Measurements from ENCODE around the gene TAX1BP3. TPM values are rescaled to one million over a fixed set of nuclear protein-coding genes. Genes with fewer than 3 reads are reported as not detected.
A peak's percentile ranks its signal among the peaks of the same experiment; 100 is the strongest.

Gene TAX1BP3
- total RNA-seq, 2 experiments from 2014 or later: 19.5 to 27.9 TPM

DNA sequence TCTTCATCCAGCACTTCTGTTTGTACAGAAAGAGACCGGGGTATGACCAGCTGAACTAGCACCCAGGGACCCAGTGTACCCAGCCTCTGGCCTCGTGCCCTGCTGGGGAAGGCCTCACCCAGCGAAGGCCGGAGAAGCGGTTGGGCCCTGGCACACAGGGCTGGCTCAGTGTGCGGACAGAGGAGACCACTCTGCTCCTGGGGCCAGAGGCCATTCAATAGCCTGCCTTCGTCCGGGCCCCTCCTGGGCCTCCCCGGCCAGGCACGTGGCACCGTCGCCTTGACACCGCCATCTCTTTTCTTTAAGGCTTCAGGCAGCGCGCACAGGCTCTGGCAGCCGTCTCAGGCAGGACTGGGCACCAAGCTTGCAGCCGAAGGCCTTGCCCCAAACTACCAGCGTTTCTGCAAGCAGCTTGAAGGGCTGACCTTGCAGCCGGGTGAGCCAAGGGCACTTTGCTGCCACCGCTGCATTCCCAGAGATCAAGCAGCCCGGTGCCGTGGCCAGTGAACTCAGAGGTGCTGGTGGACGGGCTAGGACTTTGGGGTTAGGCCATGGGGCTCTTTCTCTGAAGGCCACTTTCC lies 8.0 kb downstream of the TAX1BP3 start:
- no peaks in the 10 kb centered on the region for H3K27me3 Mint-ChIP-seq
- ATAC-seq (no peak), DNase-seq (no peak)
- CTCF ChIA-PET: no interaction called here
- no peak overlapping the region for H3K27ac Mint-ChIP-seq
- no peaks in the 10 kb centered on the region for H3K9me3 Mint-ChIP-seq (ENCODE audit: low read depth)
- no peaks in the 10 kb centered on the region for H3K36me3 Mint-ChIP-seq
- no peaks in the 10 kb centered on the region for H3K4me1 Mint-ChIP-seq
- no peak overlapping the region for H3K4me3 Mint-ChIP-seq

DNA sequence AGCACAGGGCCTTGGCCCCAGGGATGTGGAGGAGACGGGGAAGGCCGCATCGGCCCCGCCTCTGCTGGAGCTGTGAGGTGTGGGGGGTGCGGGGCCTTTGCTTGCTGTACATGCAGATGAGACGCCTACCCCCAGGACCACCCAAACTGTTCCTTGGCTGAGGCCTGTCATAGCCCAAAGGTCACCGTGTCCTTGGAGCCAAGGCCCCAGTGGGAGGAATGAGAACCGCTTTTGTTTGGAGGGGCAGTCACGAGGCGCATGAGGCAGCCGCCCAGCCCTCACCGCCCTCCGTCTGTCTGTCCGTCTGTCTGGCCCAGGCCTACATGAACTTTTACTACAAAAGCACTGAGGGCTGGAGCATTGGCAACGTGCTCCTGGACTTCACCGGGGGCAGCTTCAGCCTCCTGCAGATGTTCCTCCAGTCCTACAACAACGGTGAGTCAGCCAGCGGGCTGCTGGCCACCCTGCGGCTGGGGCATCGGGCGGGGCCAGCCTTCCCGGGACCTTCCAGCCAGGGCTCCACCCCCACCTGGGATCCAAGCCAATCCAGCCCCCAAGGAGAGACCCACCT lies 8.8 kb downstream of the TAX1BP3 start:
- H3K9me3 Mint-ChIP-seq (ENCODE audit: low read depth): no peaks in the 10 kb centered on the region
- H3K36me3 Mint-ChIP-seq: no peaks in the 10 kb centered on the region
- H3K4me3 Mint-ChIP-seq: no peak overlapping the region
- CTCF ChIA-PET: interaction anchor here (1.6 kb wide), 1 partner anchor 78 kb away, joined by 4 read pairs; no protein-coding TSS in a partner anchor
- H3K4me1 Mint-ChIP-seq: no peaks in the 10 kb centered on the region
- ATAC-seq: no peak
- DNase-seq: no peak
- H3K27ac Mint-ChIP-seq: no peak overlapping the region
- H3K27me3 Mint-ChIP-seq: no peaks in the 10 kb centered on the region

DNA sequence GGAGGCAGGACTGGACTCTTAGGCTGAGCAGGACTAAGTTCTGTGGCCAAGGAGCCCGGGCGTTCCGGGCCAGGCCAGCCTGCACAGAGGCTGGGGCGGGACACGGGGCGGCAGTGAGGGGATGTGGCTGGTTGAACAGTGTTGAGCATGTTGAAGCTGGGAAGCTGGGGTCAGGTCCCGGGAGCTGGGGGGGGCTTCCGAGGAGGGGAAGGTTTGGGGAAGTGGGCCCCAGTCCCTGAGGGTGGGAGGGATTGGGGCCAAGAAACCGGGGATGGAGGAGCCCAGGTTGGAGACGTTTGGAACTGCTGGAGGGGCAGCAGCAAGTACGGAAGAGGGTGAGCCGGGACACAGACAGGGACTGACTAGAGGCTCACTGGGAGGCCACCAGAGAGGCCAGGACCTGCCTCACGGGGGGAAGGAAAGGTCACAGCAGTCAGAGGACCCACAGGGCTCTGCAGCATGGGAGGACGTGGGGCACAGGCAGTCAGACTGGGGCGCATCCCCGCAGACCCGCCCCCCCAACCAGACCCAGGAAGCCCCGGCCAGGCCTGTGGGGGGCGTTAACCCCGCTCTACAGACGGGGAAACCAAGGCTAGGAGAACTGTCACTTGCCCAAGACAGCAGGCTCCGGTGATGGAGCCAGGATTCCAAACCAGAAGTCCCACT lies 9.5 kb downstream of the TAX1BP3 start:
- no peaks in the 10 kb centered on the region for H3K9me3 Mint-ChIP-seq (ENCODE audit: low read depth)
- no peak for ATAC-seq
- H3K4me1 Mint-ChIP-seq: no peaks in the 10 kb centered on the region
- no peaks in the 10 kb centered on the region for H3K36me3 Mint-ChIP-seq
- no peak overlapping the region for H3K27ac Mint-ChIP-seq
- DNase-seq: no peak
- no peaks in the 10 kb centered on the region for H3K27me3 Mint-ChIP-seq
- CTCF ChIA-PET: interaction anchor here (1.6 kb wide), 1 partner anchor 79 kb away, joined by 4 read pairs; no protein-coding TSS in a partner anchor
- no peak overlapping the region for H3K4me3 Mint-ChIP-seq

DNA sequence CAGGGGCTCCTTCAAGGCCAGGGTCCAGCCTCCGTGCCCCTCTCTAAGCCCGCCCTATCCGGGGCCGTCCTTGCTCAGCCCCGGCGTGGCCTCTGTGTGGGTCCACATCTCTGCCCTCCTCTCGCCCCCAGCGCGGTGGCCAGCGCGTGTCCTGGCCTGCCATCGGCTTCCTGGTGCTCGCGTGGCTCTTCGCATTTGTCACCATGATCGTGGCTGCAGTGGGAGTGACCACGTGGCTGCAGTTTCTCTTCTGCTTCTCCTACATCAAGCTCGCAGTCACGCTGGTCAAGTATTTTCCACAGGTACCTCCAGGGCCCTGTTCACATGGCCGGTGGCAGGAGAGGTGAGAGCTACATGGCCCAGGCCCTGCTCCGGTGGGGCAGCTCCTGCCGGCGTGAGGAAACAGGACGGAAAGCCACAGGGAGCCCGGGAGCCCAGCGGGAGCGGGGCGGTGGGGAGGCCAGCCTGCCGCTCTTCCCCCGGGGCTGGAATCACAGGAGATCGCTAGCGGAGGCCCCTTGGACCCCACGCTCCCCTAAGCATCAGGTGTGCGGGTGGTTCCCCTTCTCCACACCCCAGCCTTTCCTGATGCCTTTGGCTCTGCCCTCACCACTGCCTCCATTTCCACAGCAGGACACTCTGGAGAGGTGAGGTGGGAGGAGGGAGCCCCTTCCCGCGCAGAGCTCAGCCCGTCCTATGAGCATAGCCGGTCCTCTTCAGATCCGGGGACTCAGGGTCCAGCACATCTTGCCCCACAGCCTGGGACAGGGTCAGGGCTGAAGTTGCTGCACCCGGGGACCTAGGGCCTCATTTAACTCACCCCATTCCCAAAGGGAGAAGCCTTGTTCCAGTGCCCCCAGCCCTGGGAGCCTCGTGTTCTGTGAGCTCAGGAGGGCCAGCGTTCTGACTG lies 10.2 kb downstream of the TAX1BP3 start:
- Mint-ChIP-seq H3K4me3 (no peak overlapping the region), H3K9me3 (ENCODE audit: low read depth) (no peaks in the 10 kb centered on the region), H3K4me1 (no peaks in the 10 kb centered on the region), H3K27ac (no peak overlapping the region), H3K27me3 (no peaks in the 10 kb centered on the region), H3K36me3 (no peaks in the 10 kb centered on the region)
- CTCF ChIA-PET: interaction anchor here (0.6 to 1.6 kb wide), 2 partner anchors 13 to 79 kb away, joined by 4 read pairs; no protein-coding TSS in a partner anchor
- DNase-seq: no peak
- ATAC-seq: no peak

DNA sequence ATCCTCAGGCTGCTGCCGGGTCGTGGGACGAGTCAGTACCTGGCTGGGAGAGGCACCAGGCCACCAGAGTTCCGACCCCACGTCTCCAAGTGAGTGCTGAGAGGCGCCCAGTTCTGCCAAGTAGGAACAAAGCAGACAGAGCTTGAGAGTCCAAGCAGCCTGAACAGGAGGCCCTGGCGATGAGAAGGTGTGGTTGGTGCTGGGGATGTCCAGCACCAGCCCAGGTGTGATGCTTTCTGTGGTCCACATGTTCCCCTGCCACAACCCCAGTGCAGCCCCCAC lies 10.8 kb downstream of the TAX1BP3 start:
- Mint-ChIP-seq H3K4me1 (no peaks in the 10 kb centered on the region), H3K9me3 (ENCODE audit: low read depth) (no peaks in the 10 kb centered on the region), H3K36me3 (no peaks in the 10 kb centered on the region), H3K27me3 (no peaks in the 10 kb centered on the region), H3K27ac (no peak overlapping the region), H3K4me3 (no peak overlapping the region)
- ATAC-seq (no peak), DNase-seq (no peak)
- CTCF ChIA-PET: interaction anchor here (0.6 kb wide), 1 partner anchor 12 kb away, joined by 4 read pairs; no protein-coding TSS in a partner anchor

DNA sequence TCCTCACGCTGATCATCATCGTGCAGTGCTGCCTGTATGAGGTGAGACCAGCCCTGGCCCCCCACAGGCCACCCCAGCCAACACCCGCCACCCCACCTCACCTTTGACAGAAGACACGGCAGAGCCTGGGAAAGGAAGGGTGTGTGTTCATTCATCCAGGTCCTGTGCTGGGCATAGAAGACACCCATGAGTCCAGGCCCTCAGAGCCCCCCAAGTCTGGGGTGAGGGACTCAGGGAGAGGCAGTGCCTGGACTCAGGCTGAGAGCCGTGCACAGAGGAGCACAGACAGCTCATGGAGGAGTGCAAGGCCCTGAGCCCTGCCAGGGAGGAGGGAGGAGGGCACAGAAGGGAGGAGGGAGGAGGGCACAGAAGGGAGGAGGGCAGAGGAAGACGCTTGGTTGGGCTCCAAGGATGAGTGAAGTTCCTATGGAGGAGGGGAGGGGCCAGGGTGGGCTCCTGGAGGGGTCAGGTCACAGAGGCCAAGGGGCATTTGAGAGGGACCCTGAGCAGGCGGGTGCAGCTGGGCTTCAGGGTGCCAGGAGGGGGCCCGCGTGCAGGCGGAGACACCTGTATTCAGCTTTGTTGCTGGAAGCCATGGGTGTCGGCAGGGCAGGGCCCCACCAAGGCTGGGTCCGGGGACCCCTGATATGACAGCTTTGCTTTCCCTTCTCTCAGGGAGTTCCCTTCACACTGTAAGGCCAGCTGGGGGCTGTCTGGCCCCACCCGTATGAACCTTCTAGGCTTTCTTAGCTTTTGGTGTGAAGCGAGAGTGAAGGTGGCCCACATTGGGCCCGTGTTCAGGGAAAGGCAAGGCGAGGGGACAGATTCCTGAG lies 11.4 kb downstream of the TAX1BP3 start:
- Mint-ChIP-seq H3K4me3 (no peak overlapping the region), H3K4me1 (no peaks in the 10 kb centered on the region), H3K36me3 (no peaks in the 10 kb centered on the region), H3K27me3 (no peaks in the 10 kb centered on the region), H3K27ac (no peak overlapping the region), H3K9me3 (ENCODE audit: low read depth) (no peaks in the 10 kb centered on the region)
- no peak for ATAC-seq
- CTCF ChIA-PET: interaction anchor here (0.6 kb wide), 1 partner anchor 12 kb away, joined by 4 read pairs; no protein-coding TSS in a partner anchor
- no peak for DNase-seq

DNA sequence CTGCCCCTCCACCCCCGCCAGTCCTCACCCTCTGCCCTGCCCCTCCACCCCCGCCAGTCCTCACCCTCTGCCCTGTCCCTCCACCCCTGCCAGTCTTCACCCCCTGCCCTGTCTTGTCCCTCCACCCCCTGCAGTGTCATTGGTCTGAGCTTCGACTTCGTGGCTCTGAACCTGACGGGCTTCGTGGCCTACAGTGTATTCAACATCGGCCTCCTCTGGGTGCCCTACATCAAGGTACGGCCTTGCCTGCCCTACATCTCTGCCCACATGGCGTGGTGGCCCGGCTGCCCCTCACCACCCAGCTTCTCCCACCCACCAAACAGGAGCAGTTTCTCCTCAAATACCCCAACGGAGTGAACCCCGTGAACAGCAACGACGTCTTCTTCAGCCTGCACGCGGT lies 12.0 kb downstream of the TAX1BP3 start:
- DNase-seq (no peak), ATAC-seq (no peak)
- CTCF ChIA-PET: no interaction called here
- H3K4me1 Mint-ChIP-seq: no peaks in the 10 kb centered on the region
- H3K27me3 Mint-ChIP-seq: no peaks in the 10 kb centered on the region
- no peak overlapping the region for H3K4me3 Mint-ChIP-seq
- no peaks in the 10 kb centered on the region for H3K9me3 Mint-ChIP-seq (ENCODE audit: low read depth)
- no peaks in the 10 kb centered on the region for H3K36me3 Mint-ChIP-seq
- H3K27ac Mint-ChIP-seq: no peak overlapping the region

DNA sequence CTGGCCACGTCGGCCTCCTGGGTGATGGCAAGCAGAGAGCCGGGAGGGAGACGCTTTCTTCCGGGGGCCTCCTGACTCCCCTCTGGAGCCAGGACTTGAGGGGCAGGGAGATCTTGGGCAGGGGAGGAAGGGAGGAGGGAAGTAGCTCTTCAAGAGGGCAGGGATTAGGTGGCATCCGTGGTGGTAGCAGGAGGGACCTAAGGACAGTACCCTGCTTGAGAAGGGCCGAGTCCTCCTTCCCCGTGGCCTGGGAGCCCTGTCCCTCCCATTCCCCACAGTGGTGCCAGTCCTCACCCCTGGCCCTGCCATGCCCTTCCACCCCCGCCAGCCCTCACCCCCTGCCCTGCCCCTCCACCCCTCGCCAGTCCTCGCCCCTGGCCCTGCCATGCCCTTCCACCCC lies 12.6 kb downstream of the TAX1BP3 start:
- ATAC-seq: no peak
- Mint-ChIP-seq H3K9me3 (ENCODE audit: low read depth) (no peaks in the 10 kb centered on the region), H3K4me3 (no peak overlapping the region), H3K4me1 (no peaks in the 10 kb centered on the region), H3K27ac (no peak overlapping the region), H3K27me3 (no peaks in the 10 kb centered on the region), H3K36me3 (no peaks in the 10 kb centered on the region)
- DNase-seq: no peak
- CTCF ChIA-PET: no interaction called here

DNA sequence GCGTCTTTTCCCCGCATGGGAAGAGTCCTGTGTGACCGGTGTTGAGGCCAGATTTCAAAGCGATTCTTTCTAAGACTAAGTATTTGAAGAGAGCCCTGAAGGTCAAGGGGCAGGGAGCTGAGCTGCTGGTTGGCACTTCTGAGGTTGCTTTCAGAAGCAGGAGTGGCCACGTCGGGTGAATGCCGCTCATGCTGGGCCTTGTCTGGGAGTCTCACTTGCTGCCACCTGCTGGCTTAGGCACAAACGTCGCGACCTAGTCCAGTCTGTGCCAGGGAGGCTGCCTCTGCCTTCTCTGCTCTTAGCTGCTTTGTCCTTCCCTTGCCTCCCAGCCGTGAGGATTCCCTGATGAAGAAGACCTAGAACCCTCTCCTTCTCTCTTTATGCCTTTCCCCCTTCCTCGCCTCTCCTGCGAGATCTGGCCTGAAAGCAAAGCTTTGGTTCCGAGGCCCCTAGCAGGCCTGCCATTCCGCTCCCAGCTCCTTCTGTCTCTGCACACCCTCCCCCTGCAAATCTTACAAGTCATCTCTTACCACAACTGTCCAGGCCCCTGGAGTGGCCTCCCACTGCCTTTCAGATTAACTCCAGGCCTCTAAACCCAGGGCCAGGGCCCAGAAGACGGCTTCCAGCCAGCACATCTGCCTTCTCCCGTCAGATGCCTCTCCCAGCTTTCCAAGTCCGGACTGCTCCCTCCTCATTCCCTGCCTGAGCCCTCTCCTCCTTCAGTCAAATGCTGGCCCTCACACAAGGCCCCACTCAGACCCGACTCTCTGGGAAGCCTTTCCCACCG lies 20.4 kb downstream of the TAX1BP3 start:
- CTCF ChIA-PET: interaction anchor here (0.8 to 4.3 kb wide), 4 partner anchors 10 to 599 kb away, joined by 3 to 19 read pairs (median 5); partner anchors contain the start of genes CTNS and SHPK
- Mint-ChIP-seq H3K27ac (no peak overlapping the region), H3K4me3 (no peak overlapping the region), H3K4me1 (peaks cover 17% of the 10 kb centered on the region), H3K36me3 (no peaks in the 10 kb centered on the region), H3K9me3 (ENCODE audit: low read depth) (no peaks in the 10 kb centered on the region), H3K27me3 (no peaks in the 10 kb centered on the region)
- DNase-seq (peak; percentile 57), ATAC-seq (peak; percentile 61)

DNA sequence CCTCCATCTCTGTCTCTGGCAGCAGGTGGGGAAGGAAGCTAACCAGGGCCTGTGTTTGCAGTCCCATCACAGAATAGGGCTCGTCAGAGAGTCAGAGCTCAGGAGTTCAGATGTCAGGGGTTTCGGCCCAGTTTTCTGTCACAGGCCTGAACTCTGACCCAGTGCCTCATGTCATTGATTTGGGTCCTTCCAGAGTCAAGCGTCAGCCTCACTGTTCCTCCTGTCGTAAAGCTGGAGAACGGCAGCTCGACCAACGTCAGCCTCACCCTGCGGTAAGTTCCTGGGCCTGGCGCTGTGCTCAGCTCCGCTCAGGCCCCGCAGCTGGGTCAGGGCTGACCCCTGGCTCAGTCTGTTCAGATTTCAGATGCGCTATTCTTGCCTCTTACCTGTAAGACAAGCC lies 21.1 kb downstream of the TAX1BP3 start:
- CTCF ChIA-PET: interaction anchor here (1.6 to 4.3 kb wide), 2 partner anchors 11 to 45 kb away, joined by 6 to 19 read pairs; partner anchors contain the start of genes CTNS and SHPK
- Mint-ChIP-seq H3K36me3 (no peaks in the 10 kb centered on the region), H3K4me1 (peaks cover 20% of the 10 kb centered on the region), H3K27me3 (no peaks in the 10 kb centered on the region), H3K4me3 (no peak overlapping the region), H3K27ac (no peak overlapping the region), H3K9me3 (ENCODE audit: low read depth) (no peaks in the 10 kb centered on the region)
- ATAC-seq (no peak), DNase-seq (no peak)

DNA sequence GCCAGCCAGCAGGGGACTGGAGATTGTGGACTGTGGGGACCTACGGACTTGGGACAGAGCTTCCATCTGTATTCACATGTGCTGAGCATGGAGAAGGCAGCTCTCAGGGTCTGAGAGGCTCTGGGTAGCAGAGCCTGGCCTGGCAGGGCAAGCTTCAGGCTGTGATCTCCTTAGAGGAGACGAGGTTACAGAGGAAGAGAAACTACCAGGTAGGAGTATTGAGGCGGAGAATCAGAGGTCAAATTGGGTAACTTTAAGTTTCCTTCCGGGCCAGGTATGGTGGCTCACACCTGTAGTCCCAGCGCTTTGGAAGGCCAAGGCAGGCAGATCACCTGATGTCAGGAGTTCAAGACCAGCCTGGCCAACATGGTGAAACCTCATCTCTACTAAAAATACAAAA lies 23.1 kb downstream of the TAX1BP3 start:
- DNase-seq (no peak), ATAC-seq (no peak)
- no peak overlapping the region for H3K4me3 Mint-ChIP-seq
- H3K27me3 Mint-ChIP-seq: no peaks in the 10 kb centered on the region
- H3K9me3 Mint-ChIP-seq (ENCODE audit: low read depth): no peaks in the 10 kb centered on the region
- CTCF ChIA-PET: interaction anchor here (0.6 to 1.3 kb wide), 4 partner anchors 9 to 52 kb away, joined by 3 to 4 read pairs (median 3); partner anchors contain the start of gene SHPK
- H3K27ac Mint-ChIP-seq: no peak overlapping the region
- H3K36me3 Mint-ChIP-seq: peaks cover 3% of the 10 kb centered on the region
- H3K4me1 Mint-ChIP-seq: peaks cover 34% of the 10 kb centered on the region

DNA sequence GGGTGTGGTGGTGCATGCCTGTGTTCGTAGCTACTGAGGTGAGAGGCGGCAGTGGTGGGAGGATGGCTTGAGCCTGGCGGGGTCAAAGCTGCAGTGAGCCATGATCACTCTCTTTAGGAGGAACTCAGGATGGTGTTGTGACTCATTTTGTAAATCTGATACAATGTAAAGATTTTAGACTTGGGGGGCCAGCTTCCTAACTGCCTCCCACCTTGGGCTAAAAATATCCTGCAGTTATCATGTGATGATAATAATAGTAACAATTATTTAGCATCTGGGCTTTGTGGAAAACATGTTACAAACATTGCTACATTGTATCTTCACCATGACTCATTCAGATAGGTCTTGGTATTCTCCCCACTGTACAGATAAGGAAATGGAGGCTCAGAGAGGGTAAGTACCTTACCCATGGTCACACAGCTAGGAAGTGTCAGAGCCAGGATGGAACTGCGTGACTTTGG lies 24.5 kb downstream of the TAX1BP3 start:
- CTCF ChIA-PET: interaction anchor here (0.6 to 2.0 kb wide), 3 partner anchors 8 to 1222 kb away, joined by 3 to 5 read pairs (median 4); partner anchors contain the start of gene SHPK
- H3K4me3 Mint-ChIP-seq: no peak overlapping the region
- H3K27me3 Mint-ChIP-seq: no peaks in the 10 kb centered on the region
- no peak for DNase-seq
- peaks cover 47% of the 10 kb centered on the region for H3K4me1 Mint-ChIP-seq
- H3K36me3 Mint-ChIP-seq: peaks cover 3% of the 10 kb centered on the region
- no peaks in the 10 kb centered on the region for H3K9me3 Mint-ChIP-seq (ENCODE audit: low read depth)
- peak overlapping the region; percentile 4 for H3K27ac Mint-ChIP-seq
- no peak for ATAC-seq

All from activated CD8-positive, alpha-beta memory T cell treated with anti-CD3 and anti-CD28 coated beads, Interleukin-2, amount 10 ng/mL, durations not matched to agents 7 days and 5 days (primary cell).